GM19099 (cell line): Measurements from ENCODE around the gene SLC27A6.

Source experiments
- POLR2A ChIP-seq: IDR thresholded peaks from 3 replicates; pipeline ENCODE4 v1.6.1; 2011; ENCODE audit warnings: low read depth; ENCODE audit not compliant: insufficient read length; ENCODE audit errors: extremely low read depth

SLC27A6 gene

GRCh38 chr5:128965011-128965637 is at the start of gene SLC27A6:
TSS of gene SLC27A6 (plus strand) at chr5:128965488. CDS start at chr5:128966138, 650 bp downstream.
- no peak for TF ChIP-seq POLR2A

GRCh38 chr5:128919542-128919941 is 45.7 kb upstream of the SLC27A6 start:
- TF ChIP-seq POLR2A = no peak

GRCh38 chr5:128920345-128921215 is 44.7 kb upstream of the SLC27A6 start:
- no peak for TF ChIP-seq POLR2A

- TF ChIP-seq POLR2A = no peak
Measured at GRCh38 chr5:128924299-128924698, 41.0 kb upstream of the SLC27A6 start.

- no peak for TF ChIP-seq POLR2A
Measured at GRCh38 chr5:128925973-128926372, 39.3 kb upstream of the SLC27A6 start.

- TF ChIP-seq POLR2A = no peak
Measured at GRCh38 chr5:128927644-128928043, 37.6 kb upstream of the SLC27A6 start.

GRCh38 chr5:128949847-128950546 is 15.3 kb upstream of the SLC27A6 start:
- TF ChIP-seq POLR2A = no peak

- TF ChIP-seq POLR2A = no peak
Measured at GRCh38 chr5:128956164-128956563, 9.1 kb upstream of the SLC27A6 start.

- no peak for TF ChIP-seq POLR2A
Measured at GRCh38 chr5:128962211-128962610, 3.1 kb upstream of the SLC27A6 start.

GRCh38 chr5:128965638-128966302 is 482 bp downstream of the SLC27A6 start:
- TF ChIP-seq POLR2A = no peak

- no peak for TF ChIP-seq POLR2A
Measured at GRCh38 chr5:128966375-128966774, 1.1 kb downstream of the SLC27A6 start.

- no peak for TF ChIP-seq POLR2A
Measured at GRCh38 chr5:128966846-128967245, 1.6 kb downstream of the SLC27A6 start.

GRCh38 chr5:128973244-128973643 is 8.0 kb downstream of the SLC27A6 start:
- no peak for TF ChIP-seq POLR2A

- no peak for TF ChIP-seq POLR2A
Measured at GRCh38 chr5:128974567-128974966, 9.3 kb downstream of the SLC27A6 start.

- TF ChIP-seq POLR2A = no peak
Measured at GRCh38 chr5:128979761-128980160, 14.5 kb downstream of the SLC27A6 start.
